SIG-M5 treated with dmso at 0.1 percent for 504 hours (cell line): ENCODE measurements around the gene BFAR.
"Not testable (repeated sequence)": the region's sequence is repeated elsewhere in the genome, so short reads cannot be mapped to it uniquely, and the experiment has no call there.

ENCODE experiments used
- DNase-seq: peaks from one replicate; lab custom pipeline; 2025; ENCODE audit not compliant: unreplicated experiment; lab: John Stamatoyannopoulos, UW

BFAR gene

DNA sequence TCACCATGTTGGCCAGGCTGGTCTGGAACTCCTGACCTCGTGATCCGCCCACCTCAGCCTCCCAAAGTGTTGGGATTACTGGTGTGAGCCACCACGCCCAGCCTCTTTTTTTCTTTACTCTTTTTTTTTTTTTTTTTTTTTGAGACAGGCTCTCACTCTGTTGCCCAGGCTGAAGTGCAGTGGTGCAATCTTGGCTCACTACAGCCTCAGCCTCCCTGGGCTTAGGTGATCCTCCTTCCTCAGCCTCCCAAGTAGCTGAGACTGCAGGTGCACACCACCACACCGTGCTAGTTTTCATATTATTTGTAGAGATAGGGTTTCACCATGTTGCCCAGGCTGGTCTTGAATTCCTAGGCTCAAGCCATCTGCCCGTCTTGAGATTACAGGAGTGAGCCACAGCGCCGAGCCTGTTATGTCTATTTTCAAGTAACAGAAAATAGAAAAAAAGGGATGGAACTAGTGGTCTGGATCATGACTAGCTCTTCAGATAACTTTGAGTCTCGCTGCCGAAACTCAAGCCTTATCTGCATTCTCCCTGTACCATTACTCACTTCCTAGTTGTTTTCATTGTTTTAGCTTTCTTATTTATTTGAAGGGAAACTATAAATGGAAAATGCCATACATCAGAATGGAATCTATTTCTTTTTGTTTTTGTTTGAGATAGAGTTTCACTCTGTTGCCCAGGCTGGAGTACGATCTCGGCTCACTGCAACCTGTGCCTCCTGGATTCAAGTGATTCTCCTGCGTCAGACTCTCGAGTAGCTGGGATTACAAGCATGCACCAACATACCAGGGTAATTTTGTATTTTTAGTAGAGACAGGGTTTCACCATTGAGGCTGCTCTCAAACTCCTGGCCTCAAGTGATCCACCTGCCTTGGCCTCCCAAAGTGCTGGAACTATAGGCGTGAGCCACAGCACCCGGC lies 53.4 kb downstream of the BFAR start:
- not testable (repeated sequence) for DNase-seq

DNA sequence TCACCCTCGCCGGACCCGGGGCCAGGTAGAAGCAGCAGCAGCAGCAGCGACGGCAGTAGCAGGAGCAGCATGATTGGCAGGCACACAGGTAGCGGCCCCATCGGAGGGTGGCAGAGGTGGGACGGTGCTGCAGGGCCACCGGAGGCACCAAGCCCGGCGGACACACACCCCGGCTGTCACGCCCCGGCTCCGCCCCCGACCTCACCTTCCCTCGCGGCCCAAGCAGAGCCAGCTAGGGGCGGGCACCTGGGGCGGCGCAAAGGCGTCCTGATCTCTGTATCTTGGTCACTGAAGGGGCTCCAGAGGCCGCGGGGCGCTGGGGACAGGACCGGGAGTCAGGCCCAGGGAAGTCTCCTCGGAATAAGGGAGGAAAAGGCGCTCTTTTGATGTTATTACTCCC lies 61.4 kb downstream of the BFAR start, which contains the start of gene PLA2G10:
Gene PLA2G10, minus strand, starts transcription at position 180 of the 400 bp plus-strand sequence. Its CDS starts 79 bp downstream, at position 101.
- not testable (repeated sequence) for DNase-seq

GRCh38 chr16:14701859-14702258 lies 69.1 kb downstream of the BFAR start:
- DNase-seq: not testable (repeated sequence)

DNA sequence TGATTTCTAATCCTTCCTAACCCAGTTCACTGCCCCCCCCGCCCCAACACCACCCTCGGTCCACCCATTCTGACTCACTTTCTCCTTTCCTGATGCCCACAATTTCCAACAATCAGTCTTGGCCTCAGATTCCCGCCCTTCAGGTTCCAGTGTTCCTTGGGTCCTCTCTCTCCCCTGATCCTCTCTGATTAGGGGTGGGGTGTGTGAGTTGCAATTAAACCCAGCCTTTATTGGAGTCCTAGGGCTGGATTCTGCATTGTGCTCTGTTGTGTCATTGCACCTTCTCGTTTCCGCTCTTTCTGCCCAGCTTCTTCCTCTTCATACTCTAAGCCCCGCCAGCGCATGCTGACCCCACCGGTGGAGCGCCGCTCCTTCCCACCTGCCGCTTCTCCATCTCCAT lies 69.9 kb downstream of the BFAR start:
- not testable (repeated sequence) for DNase-seq

DNA sequence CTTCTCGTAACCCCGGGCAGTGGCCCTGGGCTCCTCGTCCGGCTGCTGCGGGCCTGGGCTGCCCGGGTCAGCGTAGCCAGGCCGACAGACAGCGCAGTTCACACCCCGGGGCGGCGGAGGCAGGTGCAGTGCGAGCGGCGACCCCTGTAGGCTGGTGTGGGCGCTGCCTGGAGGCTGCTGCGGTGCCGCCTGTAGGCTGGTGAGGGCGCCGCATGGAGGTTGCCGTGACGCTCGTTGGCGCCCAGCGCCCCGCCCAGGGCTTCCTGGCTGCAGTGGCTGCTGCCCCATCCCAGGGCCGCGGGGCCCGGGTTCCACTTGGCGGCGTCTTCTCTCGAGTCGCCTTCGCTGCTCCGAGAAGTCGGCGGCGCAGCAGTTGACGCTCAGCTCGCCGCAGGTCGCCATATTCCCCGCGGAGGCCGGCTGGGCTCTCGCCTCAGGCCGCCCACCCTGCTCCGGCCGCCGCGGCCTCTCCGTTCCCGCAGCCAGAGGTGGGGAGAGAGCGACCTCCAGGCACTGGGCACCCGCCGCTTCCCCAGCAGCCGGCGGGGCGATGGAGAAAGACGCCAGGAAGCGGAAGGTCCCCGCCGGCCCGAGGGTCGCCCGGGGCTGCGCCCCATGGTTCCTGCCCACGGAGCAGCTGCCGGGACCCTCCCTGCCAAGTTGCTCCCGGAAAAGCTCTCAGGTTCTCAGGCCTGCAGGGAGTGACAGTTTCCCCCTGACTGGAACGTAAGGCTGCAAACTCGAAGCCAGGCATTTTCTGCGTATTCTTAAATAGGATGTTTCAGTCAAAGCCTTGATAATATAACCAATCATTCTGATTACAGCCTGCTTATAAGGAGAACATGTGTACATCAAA lies 70.6 kb downstream of the BFAR start, which contains the start of gene NPIPA3:
Gene NPIPA3, plus strand, starts transcription at position 256 of the 856 bp plus-strand sequence. CDS start 5,533 bp downstream, outside the sequence.
- DNase-seq: not testable (repeated sequence)
